NCI-H2107 (cell line): ENCODE data around the gene CASP4.
"Not testable (repeated sequence)": the region's sequence is repeated elsewhere in the genome, so short reads cannot be mapped to it uniquely, and the experiment has no call there.

Experiments used
- DNase-seq: peaks from one replicate; lab custom pipeline; 2025; lab: John Stamatoyannopoulos, UW

Gene CASP4

DNA sequence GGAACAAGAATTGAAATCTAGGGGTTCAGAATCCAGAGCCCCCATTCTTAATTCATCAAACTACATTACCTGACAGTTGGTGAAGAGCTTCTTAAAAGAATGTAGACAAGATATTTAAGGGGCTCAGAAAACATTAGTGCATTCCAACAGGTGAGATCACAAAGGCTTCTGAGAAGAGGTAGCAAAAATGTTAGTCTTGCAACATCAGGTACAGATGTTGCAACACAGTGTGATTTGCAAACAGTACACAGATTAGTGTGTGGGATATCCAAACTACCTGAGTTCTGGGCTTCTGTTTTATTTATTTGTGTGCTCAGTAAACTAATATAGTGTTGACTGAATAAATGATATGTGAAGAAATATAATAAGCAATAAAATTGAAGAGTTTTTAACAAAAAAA lies 11.8 kb downstream of the CASP4 start:
- no peak for DNase-seq

DNA sequence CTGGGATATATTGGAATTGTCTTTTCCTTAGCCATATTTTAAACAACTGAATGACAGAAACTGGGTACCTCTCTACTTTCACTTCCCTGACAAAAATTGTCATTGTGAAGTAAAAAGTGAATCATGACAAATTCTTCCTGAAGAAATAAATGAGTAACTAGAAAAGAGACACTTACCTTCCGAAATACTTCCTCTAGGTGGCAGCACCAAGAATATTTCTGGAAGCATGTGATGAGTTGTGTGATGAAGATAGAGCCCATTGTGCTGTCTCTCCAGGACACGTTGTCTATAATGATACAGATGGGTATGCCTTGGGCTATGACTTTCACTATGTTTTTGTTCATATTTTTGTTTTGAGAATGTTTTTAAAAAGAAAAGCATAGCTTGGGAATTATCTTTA lies 21.5 kb downstream of the CASP4 start:
- DNase-seq = no peak

DNA sequence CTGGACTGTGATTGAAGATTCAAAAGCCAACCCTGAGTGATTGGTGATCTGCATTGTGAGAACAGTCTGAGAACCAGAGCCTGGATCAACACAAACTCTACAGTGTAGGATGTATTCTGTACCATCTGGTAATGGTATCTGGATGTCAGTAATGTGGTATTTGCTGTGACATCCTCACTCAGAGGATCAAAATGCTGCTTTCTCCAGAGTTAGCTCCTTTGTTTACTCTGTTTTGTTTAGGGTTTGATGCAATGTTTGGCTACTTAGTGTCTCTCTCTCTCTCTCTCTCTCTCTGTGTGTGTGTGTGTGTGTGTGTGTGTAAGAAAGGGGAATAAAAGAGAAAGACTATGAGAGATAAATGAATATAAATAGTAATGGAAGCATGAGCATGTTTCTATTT lies 24.3 kb downstream of the CASP4 start:
- no peak for DNase-seq

DNA sequence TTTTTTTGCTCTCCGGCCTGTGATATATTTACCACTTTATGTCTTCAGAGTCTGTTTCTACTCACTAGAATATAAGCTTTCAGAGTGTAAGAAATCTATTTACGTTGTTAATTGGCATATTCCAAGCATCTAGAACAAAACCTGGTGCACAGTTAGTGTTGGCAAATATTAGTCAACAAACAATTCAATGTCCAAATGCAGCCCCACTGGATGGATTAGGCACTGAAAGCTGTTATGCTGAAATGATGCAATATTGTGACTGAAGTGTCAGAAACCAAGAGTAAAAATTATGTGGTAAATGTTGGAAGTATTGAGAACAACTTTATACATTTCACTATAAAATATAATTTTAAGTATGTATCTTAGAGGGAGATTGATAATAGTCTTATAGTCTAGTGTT lies 24.8 kb downstream of the CASP4 start:
- no peak for DNase-seq

DNA sequence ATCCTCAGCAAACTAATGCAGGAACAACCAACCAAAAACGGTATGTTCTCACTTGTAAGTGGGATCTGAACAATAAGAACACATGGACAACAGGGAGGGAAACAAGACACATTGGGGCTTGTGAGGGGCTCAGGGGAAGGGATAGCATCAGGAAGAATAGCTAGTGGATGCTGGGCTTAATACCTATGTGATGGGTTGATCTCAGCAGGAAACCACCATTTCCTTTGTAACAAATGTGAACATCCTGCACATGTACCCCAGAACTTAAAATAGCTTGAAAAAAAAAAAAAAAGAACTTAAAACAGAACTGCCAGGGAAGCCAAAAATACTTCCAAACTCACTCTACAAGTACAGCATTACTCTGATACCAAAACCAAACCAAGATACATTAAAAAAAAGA lies 33.8 kb downstream of the CASP4 start:
- DNase-seq = no peak

DNA sequence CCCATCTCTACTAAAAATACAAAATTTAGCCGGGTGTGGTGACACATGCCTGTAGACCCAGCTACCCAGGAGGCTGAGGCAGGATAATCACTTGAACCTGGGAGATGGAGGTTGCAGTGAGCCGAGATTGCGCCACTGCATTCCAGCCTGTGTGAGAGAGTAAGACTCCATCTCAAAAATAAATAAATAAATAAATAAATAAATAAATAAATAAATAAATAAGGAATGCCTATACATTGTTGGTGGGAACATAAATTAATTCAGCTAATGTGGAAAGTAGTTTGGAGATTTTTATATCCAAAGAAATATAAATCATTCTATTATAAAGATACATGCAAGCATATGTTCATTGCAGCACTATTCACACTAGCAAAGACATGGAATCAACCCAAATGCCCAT lies 34.3 kb downstream of the CASP4 start:
- DNase-seq = not testable (repeated sequence)

DNA sequence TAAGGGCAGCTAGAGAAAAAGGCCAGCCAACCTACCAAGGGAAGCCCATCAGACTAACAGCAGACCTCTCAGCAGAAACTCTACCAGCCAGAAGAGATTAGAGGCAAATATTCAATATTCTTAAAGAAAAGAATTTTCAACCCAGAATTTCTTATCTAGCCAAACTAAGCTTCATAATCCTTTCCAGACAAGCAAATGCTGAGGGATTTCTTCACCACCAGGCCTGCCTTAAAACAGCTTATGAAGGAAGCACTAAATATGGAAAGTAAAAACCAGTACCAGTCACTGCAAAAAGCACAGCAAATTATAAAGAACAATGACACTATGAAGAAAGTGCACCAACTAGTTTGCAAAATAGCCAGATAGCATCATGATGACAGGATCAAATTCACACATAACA lies 39.6 kb downstream of the CASP4 start:
- DNase-seq = no peak

DNA sequence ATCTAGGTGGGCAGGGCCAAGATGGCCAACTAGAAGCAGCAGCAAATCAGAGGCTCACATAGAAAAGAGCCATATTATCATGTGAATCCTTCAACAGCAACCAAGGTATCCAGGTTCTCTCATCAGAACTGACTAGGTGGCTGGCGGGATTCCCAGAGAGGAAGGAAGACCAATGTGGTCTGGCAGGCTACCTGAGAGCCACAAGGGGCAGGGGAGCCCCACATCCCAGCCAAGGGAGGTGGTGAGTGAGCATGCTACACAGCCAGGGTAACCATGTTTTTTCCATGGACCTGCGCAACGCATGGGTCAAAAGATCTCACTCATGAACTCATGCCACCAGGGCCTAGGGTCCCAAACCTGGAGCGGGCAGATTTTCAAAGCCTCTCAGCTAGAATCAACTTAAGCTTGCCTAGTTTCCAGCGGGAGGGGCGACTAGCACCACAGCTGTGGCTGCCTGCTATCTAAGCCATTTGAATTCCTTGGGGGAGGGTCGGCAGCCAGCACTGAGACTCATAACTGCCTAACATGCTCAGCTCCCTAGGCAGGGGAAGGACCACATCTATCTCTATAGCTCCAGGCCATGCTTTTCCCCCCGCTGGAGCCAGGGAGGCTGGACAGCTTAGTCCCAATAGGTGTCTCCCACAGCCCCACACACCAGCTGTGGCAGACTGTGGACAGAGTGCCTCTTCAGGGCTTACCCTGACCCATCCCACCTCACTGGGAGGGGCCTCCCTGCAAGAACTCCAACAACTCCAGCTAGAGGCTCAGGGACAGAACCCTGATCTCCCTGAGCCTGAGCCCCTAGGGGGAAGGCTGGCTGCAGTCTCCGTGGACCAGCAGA lies 41.4 kb downstream of the CASP4 start:
- DNase-seq = no peak

DNA sequence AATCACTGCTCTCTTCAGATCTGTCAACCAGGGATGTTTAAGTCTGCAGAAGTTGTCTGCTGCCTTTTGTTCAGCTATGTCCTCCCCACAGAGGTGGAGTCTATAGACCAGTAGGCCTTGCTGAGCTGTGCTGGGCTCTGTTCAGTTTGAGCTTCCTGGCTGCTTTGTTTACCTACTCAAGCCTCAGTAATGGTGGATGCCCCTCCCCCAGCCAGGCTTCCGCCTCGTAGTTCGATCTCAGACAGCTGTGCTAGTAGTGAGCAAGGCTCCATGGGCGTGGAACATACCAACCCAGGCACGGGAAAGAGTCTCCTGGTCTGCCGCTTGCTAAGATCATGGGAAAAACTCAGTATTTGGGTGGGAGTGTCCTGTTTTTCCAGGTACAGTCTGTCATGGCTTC lies 42.5 kb downstream of the CASP4 start:
- no peak for DNase-seq

DNA sequence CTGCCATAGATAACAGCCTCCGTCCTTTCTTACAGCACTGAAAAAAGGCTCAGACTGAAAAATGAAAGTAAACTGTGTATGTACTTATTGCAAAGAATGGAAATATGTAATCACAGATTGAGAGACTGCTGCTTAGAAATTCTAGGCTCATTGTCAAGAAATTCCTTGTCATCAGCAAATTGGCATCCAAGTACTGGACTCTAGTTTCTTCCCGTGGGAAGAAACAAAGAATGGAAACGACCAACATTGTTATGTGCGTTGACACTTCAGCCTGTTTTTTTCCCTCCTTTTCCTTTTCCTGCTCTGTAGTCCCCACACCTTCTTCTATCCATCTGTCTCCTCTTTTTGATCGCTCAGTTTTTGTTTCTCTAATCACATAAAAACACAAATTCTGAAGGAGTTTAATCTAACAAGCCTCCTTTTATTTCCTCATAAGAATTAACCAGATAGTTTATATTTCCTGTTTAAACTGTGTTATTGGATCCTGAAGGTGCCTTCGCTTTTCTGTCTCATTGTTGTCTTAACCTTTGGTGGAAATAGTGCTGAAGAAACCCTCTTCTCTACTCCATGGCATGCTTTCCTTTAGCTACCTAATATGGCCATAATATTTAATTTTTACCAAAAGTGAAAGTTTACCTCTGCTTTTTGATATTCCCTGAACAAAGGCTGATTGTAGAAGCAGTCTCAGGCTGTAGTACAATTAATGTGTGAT lies 50.1 kb downstream of the CASP4 start:
- no peak for DNase-seq

DNA sequence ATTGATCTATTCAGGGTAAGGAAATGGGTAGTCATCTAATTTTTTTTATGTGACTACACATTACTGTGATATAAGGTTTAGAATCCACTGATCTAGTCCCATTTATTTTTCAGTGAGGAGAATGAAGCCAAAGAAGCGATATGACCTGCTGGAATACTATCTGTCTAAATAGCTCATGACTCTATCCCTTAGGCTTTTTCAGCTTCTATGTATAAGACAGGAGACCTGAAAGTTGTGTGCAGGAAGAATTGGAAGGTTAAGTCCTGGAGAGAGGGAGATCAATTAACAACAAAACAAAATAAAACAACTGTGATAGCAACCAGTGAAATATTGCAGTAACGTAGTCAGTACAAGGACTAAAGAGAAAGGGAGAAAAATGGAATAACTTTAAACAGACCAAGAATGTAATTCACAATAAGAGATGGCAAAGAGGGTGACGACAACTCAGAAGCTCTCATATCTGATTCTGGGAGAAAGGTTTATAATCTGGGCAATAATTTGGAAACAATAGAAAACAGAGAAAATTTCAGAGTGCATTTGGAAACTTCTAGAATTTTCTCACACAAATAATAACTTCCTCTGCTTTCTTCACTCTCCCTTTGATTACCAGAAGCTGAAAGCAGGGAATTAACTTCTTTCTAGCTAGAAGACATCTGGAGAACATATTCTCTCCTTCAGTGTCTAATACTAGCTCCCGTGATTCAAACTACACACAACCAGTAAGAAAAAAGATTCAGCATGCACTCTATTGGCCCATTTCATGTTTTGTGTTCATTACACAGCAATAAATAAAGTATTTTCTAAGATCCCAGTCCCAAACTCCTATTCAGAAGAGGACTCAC lies 50.9 kb downstream of the CASP4 start:
- no peak for DNase-seq

DNA sequence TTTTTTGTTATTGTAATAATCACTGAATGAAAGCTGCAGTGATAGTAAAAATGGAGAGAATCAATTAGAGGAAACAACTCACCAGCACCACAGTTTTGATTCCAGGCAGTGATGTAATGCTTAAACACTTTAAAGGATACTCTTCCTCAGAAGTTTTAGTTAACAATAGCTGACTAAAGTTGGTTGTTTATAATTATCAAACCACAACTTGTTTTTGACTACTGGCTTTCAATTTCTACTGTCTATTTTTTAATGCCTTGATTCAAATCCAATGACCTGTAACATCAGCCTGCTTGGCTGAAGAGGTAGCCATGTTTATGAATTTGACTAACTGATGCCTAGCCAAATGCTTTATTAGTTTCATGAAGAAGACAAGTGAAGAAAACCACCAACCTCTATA lies 51.9 kb downstream of the CASP4 start:
- no peak for DNase-seq

DNA sequence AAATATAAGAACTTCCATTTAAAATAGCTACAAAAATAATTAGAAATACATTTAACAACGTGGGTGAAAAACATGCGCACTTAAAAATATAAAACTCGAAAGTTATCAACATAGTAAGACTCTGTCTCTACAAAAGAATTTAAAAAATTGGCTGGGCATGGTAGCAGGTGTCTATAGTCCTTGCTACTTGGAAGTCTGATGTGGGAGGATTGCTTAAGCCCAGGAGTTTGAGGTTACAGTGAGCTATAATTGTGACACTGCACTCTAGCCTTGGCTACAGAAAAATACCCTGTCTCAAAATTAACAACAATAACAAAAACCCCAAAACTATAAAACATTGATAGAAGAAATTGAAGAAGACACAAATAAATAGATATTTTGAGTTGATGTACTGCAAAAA lies 56.3 kb downstream of the CASP4 start:
- DNase-seq = no peak

DNA sequence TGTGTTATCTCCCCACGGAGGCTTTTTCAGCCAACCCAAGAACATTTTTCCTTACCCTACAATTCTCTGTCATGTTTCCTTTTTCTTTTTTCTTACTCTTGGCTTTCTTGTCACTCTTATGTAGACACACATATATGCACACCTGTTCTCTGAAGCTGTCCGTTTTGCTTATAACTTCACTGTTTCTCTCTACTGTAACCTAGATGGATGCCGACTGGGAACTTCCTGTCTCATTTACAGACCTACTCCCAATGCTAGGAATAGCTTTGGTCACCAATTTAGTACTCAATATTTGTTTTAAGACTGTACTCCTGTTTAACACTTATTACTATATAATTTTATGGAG lies 60.2 kb downstream of the CASP4 start:
- no peak for DNase-seq

DNA sequence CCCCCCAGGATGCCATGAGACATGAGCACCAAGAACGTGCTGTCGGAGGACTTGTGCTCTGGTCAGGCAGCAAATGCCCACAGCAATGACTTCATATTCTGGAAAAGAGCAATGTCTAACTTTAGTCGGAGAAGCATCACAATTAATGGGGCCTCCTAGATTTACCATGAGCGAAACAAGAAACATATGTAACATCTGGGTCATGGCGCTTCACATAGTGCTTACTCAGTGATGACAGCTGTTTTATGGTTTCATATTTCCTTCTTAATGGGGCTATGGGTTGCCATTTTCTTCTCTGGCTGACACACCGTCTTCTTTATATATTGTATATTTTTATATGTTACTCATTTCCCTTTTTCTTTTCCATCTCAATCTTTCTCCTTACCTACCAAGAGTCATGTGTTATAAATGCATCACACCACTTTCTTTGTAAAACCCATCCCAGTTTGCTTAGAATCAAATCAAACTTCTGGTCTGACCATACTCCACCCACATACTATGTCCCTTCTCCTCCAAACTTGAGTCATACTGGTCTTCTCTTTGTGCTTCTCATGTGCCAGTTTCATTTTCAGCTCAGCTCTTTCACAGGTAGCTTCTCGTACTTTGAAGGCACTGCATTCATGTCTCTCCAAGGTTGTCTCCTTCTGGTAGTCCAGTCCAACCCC lies 60.7 kb downstream of the CASP4 start:
- no peak for DNase-seq

DNA sequence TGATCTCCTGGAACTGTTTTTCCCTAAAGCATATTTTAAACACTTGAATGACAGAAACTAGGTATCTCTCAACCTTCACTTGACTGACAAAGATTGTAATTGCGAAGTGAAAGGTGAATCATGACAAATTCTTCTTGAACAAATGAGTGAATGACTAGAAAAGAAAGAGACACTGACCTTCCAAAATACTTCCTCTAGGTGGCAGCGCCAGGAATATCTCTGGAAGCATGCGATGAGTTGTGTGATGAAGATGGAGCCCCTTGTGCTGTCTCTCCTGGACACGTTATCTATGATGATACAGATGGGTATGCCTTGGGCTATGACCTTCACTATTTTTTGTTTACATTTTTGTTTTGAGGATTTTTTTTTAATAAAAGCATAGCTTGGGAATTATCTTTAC lies 63.1 kb downstream of the CASP4 start:
- no peak for DNase-seq

DNA sequence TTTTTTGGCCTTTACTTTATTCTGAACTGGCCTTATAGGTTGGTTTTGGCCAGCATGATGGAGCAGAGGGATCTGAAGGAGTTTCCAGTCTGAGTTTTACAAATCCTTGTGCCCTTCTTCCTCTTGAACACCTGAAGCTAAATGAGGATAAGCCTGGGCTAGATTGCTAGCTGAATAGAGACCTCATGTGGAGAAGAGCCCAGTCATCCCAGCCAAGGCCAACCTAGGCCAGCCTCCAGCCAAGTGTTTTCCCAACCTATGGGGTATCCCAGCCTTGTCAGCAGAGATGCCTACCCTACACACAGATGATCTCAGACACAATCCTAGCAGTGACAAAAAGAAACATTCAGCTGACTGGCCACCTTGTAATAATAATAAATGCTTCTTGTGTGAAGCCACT lies 69.1 kb downstream of the CASP4 start:
- DNase-seq = no peak

DNA sequence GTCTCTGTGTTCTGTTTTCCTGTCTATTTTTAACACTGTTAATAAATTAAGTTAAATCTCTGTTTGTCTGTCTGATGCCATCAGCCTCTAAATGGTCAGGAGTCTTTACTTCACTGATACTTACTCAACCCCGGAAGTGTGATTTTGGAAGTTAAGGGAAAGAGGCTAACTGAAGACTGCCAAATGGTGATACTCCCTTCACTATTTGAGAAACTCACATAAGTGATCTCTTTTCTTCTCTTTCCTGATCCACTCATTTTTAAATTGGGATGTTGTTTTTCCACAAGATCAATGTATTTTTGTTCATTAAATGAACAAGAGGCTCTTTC lies 69.7 kb downstream of the CASP4 start:
- no peak for DNase-seq

DNA sequence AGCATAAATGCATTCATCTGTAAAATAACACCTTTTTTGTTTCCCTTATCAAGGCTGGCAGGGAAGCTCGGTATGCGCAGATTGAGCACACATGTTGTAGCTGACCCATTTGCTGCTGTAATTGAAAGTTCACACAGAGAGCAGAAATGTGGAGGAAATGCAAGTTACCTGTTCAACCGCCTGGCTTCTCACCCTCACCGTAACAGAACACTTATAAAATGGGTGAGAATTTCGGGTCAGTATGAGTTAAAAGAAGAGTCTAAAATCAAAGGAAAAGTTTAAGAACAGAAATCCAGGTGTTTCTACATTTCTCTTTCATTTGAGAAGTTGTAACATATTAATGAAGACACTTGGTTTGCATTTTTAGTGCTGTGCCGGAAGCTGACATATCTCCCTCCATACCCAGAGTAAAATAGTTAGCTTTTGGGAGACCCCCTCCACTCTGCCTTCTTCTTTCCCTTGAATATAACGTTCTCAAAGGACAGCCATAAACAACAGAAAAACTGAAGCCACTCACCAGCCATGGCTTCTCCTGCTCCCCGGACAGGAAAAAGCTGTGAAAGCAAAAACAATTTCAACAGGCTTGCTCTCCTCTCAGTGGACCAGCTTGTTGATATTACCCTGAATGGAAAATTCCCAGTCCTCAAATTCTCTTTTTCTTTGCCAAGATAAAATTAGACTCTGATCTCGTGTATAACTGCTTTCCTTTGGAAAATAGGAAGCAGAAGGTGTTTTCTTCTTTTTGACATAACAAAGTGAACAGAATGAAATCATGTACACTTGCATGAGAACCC lies 70.3 kb downstream of the CASP4 start, which contains the start of gene CASP12:
TSS of gene CASP12 (minus strand) at position 570 of the 794 bp plus-strand sequence.
- no peak for DNase-seq

DNA sequence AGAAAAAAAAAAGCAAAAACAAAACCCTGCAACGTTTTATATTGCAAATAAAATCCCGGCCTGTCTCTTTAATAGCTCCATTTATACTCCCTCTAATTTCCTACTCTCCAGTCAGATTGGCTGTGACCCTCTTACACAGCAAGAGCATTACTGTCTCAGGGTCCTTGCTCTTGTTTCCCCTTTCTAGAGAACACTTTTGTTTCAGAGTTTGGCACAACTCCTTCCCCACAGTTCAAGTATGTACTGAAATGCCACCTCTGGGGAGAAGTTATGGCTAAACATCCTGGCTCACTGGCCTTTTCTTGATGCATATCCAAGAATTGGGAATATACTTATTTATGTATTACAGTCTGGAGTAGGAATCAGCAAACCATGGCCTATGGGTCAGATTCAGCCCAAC lies 72.7 kb downstream of the CASP4 start:
- DNase-seq = no peak

DNA sequence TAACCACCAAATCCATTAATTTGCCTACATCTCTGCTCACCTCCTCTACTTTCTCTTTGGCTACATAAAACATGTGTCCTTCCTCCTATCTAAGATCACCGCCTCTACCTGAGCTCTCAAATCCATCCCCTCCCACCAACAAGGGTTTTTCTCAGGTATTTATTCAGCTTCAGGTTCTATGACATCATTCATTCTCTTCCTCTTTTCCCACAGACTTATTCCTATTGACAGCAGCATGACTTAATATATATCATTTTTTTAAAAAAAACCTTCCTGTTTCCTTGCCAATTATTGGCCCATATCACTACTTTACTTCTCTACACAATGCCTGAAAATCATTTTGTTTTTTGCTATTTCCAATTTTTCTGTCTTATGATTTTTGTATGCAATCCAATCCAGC lies 74.5 kb downstream of the CASP4 start:
- DNase-seq = no peak
